Central memory CD4-positive, alpha-beta T cell (primary cell): ENCODE results near the gene RPS6KA5.
"Not testable (repeated sequence)": the region's sequence is repeated elsewhere in the genome, so short reads cannot be mapped to it uniquely, and the experiment has no call there.

Source experiments
- DNase-seq: peaks from one replicate; pipeline ENCODE4 v3.0.0; 2022

The RPS6KA5 gene

GRCh38 chr14:90858511-90858910, 201.9 kb downstream of the RPS6KA5 start:
- no peak for DNase-seq

GRCh38 chr14:90857866-90858265, 202.6 kb downstream of the RPS6KA5 start:
- no peak for DNase-seq

GRCh38 chr14:90856115-90856514, 204.3 kb downstream of the RPS6KA5 start:
- DNase-seq, result not testable (repeated sequence)

- no peak for DNase-seq
These were observed 207.3 kb downstream of the RPS6KA5 start for GRCh38 chr14:90853116-90853515.

GRCh38 chr14:90851327-90852036, 209.0 kb downstream of the RPS6KA5 start:
- no peak for DNase-seq

- DNase-seq, result no peak
These were observed 210.0 kb downstream of the RPS6KA5 start for GRCh38 chr14:90850487-90850886.

- no peak for DNase-seq
These were observed 210.5 kb downstream of the RPS6KA5 start for GRCh38 chr14:90849787-90850444.

GRCh38 chr14:90848944-90849731, 211.3 kb downstream of the RPS6KA5 start:
- no peak for DNase-seq

- DNase-seq, result no peak
These were observed 213.9 kb downstream of the RPS6KA5 start for GRCh38 chr14:90846511-90846910.

GRCh38 chr14:90844321-90844720, 216.1 kb downstream of the RPS6KA5 start:
- DNase-seq, result no peak

- DNase-seq, result no peak
These were observed 217.7 kb downstream of the RPS6KA5 start for GRCh38 chr14:90842726-90843125.

GRCh38 chr14:90840667-90841066, 219.8 kb downstream of the RPS6KA5 start:
- not testable (repeated sequence) for DNase-seq

GRCh38 chr14:90839889-90840266, 220.6 kb downstream of the RPS6KA5 start:
- no peak for DNase-seq

- DNase-seq, result no peak
These were observed 221.2 kb downstream of the RPS6KA5 start for GRCh38 chr14:90839024-90839888.

GRCh38 chr14:90838531-90838930, 221.9 kb downstream of the RPS6KA5 start:
- DNase-seq, result not testable (repeated sequence)

GRCh38 chr14:90837355-90837754, 223.1 kb downstream of the RPS6KA5 start:
- no peak for DNase-seq

- DNase-seq, result no peak
These were observed 223.8 kb downstream of the RPS6KA5 start for GRCh38 chr14:90836692-90837063.

GRCh38 chr14:90831821-90832220, 228.6 kb downstream of the RPS6KA5 start:
- no peak for DNase-seq

- no peak for DNase-seq
These were observed 229.3 kb downstream of the RPS6KA5 start for GRCh38 chr14:90830931-90831701.

GRCh38 chr14:90829677-90830076, 230.8 kb downstream of the RPS6KA5 start:
- no peak for DNase-seq

GRCh38 chr14:90828642-90829487, 231.6 kb downstream of the RPS6KA5 start:
- DNase-seq, result peak; percentile 35
